GM19467 (cell line): ENCODE measurements around the gene AP1S3.
"Not testable (repeated sequence)": the region's sequence is repeated elsewhere in the genome, so short reads cannot be mapped to it uniquely, and the experiment has no call there.

Experiments used
- ATAC-seq: cut with Tn5 transposase; IDR thresholded peaks from one replicate; pipeline ENCODE4 v1.9.1; 2021; ENCODE audit warnings: mild to moderate bottlenecking, moderate library complexity; ENCODE audit not compliant: unreplicated experiment

The AP1S3 gene

DNA sequence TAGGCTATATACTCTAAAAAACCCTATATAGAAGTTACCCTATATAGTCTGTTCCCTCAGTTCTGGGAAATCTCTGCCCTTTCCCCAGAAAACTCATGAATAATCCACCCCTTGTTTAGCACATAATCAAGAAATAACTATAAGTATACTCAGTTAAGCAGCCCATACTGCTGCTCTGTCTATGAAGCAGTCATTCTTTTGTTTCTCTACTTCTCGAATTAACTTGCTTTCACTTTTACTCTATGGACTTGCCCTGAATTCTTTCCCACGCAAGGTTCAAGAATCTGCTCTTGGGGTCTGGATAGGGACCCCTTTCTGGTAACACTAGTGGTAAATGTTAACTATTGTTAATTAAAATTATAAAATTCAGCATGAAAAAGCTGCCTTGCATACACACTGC is 17.4 kb upstream of the AP1S3 start:
- ATAC-seq, result no peak

GRCh38 chr2:223853425-223853837 is 16.0 kb upstream of the AP1S3 start:
- ATAC-seq, result no peak

DNA sequence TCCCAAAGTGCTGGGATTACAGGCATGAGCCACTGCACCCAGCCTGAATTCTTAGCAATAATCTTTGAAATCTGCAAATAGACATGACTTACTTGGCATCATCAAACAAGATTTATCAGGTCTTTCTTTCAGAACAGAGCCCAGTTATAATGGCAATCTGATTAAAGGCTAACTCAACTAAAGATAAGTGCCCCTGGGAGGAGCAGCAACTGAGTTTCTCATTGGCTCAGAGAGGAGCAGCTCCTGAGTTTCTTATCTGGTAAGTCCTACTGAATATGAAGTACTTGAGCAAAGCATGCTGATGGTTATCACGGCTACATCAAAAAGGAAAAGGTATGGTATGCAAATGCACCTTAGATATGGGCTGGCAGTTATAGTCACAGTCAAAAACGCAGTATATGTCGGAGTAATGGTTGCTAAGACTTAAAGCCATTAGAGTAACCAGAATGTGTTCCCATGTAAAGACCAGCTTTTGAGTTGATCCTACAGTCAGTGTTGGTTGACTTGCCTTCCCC is 15.0 kb upstream of the AP1S3 start:
- ATAC-seq, result no peak

- ATAC-seq, result no peak
Observed at GRCh38 chr2:223847410-223847809, 10.0 kb upstream of the AP1S3 start.

- ATAC-seq, result no peak
Observed at GRCh38 chr2:223846515-223846914, 9.1 kb upstream of the AP1S3 start.

GRCh38 chr2:223841436-223842190 is 4.2 kb upstream of the AP1S3 start:
- no peak for ATAC-seq

- ATAC-seq, result peak; percentile 55
Observed at GRCh38 chr2:223835701-223836532, 1.5 kb downstream of the AP1S3 start.

GRCh38 chr2:223834431-223834830 is 3.0 kb downstream of the AP1S3 start:
- ATAC-seq, result no peak

GRCh38 chr2:223832241-223832903 is 5.0 kb downstream of the AP1S3 start:
- no peak for ATAC-seq

DNA sequence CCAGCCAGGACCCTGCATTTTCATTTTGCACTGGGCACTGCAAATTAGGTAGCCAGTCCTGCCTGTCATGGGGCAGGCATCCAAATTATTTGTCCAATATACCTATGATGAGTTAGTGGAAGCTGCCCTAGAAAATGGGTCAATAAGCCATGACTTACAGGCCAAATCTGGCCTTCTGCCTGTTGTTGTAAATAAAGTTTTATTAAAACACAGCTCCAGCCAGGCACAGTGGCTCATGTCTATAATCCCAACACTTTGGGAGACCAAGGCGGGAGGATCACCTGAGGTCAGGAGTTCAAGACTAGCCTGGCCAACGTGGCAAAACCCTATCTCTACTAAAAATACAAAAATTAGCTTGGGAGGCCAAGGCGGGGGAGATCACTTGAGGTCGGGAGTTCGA is 8.3 kb downstream of the AP1S3 start:
- ATAC-seq, result no peak

- ATAC-seq, result no peak
Observed at GRCh38 chr2:223828314-223828713, 9.1 kb downstream of the AP1S3 start.

- ATAC-seq, result no peak
Observed at GRCh38 chr2:223826995-223827394, 10.4 kb downstream of the AP1S3 start.

DNA sequence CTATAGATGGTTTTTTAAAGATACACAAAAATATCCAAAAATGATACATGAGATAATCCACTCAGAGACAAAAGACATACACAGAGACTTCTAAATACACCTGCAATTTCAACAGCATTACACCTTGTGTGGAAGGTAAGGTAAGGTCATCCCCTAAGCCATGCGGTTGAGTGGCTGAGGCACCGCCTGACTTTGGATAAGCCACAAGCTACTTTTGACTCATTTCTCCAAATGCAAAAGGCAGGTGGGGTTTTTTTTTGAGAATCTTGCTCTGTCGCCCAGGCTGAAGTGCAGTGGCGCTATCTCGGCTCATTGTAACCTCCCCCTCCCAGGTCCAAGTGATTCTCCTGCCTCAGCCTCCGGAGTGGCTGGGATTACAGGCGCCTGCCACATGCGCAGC is 13.1 kb downstream of the AP1S3 start:
- no peak for ATAC-seq

DNA sequence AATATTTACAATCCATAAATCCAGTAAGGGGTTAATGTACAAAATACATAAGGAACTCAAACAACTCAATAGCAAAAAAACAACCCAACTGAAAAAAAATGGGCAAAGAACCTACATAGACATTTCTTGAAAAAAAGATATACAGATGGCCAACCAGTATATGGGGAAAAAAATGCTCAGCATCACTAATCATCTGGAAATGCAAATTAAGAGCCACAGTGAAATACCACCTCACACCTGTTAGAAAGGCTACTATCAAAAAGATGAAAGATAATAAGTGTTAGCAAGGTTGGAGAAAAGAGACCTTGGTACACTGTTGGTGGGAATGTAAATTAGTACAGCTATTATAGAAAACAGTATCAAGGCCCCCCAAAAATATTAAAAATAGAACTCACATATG is 14.6 kb downstream of the AP1S3 start:
- ATAC-seq, result no peak

- no peak for ATAC-seq
Observed at GRCh38 chr2:223820549-223820948, 16.8 kb downstream of the AP1S3 start.

- ATAC-seq, result no peak
Observed at GRCh38 chr2:223819891-223820290, 17.5 kb downstream of the AP1S3 start.

DNA sequence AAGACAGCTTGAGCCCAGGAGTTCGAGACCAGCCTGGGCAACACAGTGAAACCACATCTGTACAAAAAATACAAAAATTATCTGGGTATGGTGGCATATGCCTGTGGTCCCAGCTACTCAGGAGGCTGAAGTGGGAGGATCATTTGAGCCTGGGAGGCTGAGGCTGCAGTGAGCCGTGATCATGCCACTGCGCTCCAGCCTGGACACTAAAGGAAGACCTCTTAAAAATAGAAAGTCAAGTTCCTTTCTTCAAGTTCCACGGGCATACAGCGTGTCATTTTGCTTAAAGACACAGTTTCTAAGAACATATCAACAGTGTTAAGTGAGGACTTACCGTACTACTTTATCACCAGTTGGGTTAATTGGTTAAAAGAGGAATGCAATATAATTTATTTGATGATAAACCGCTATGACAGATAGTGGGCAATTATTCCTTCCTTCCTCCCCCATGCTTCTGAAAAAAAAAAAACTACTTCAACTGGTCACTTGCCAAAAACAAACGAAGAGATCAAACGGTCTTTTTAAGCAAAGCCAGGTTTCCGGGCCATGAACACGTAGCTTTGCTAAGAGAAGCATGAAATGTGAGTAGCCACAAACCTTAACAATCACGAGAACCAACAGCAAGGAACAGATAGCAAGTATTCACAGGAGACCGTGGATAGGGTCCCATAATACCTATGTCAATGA is 21.4 kb downstream of the AP1S3 start:
- ATAC-seq, result no peak

- ATAC-seq, result no peak
Observed at GRCh38 chr2:223815186-223815883, 22.0 kb downstream of the AP1S3 start.

GRCh38 chr2:223814764-223815163 is 22.6 kb downstream of the AP1S3 start:
- ATAC-seq, result not testable (repeated sequence)

- ATAC-seq, result no peak
Observed at GRCh38 chr2:223813329-223813728, 24.1 kb downstream of the AP1S3 start.
